ENCODE measurements around the gene BLMH.

- TF ChIP-seq CTCF (IDR thresholded peaks at IDR 0.05) (no peak), POLR2A (IDR thresholded peaks at IDR 0.05) (no peak)
Measured at GRCh38 chr17:30238003-30238344, 53.8 kb downstream of the BLMH start.

Data from thyroid gland (tissue), 4 donors.